K562 (cell line): Measurements from ENCODE around the gene TARBP1. TPM values are rescaled to one million over a fixed set of nuclear protein-coding genes. Genes with fewer than 3 reads are reported as not detected.

Source experiments
- ATAC-seq: fragments of 200-7000 bp; cut with Tn5 transposase; 3 replicates; pipeline ENCODE4 v1.9.1; 2020; ENCODE audit warnings: moderate library complexity
- BruUV-seq: library from RNA; stranded (reverse); fragments of 400-500 nt; replicated peaks from 2 replicates; lab custom pipeline; 2021; lab: Mats Ljungman, UMichigan
- CTCF ChIA-PET: fragments of 300-600 bp; formaldehyde crosslinking; extraction: SDS; loops from one replicate; lab custom pipeline; 2021; ENCODE audit warnings: low intra/inter-chr PET ratio; lab: Yijun Ruan, JAX
- POLR2A ChIA-PET: fragments of 300-600, 350-650 bp; sonication (Branson Sonifier 250); formaldehyde crosslinking; extraction: SDS; loops from one replicate; lab custom pipeline; 2021; ENCODE audit warnings: antibody characterized with exemption, inconsistent platforms; lab: Yijun Ruan, JAX
- DNase-seq, 4 experiments: peaks; one replicate each; pipeline versions ENCODE4 v3.0.0 to v3.0.0-alpha.2; 2011 to 2018; ENCODE audit warnings: low spot score in 3 of 4, mixed read lengths in 3 of 4; ENCODE audit errors: extremely low read depth in 1 of 4
- FAIRE-seq: peaks from 2 replicates; lab custom pipeline; 2011; peaks lifted over from hg19 to GRCh38; lab: Jason Lieb, UNC
- H2AFZ ChIP-seq: 2 replicates; pipeline ENCODE4 v1.6.0; 2011; ENCODE audit warnings: low read depth, low read length, control low read depth, inconsistent platforms
- H3K27ac ChIP-seq: fragments of 200-600 bp; 3 replicates; pipeline ENCODE4 v1.8.0; 2011; ENCODE audit warnings: low read depth, mild to moderate bottlenecking, control low read depth, inconsistent platforms, low read length, moderate library complexity, mixed read lengths; ENCODE audit errors: extremely low read depth
- H3K27me3 ChIP-seq, 2 experiments: fragments of 300-600 bp in 1 of 2; 2 replicates in 1 of 2; 3 replicates in 1 of 2; pipeline versions ENCODE4 v1.6.0 to v1.8.0; 2011; ENCODE audit warnings: inconsistent platforms in 2 of 2, low read length in 2 of 2, mild to moderate bottlenecking in 1 of 2, mixed read lengths in 1 of 2, moderate library complexity in 1 of 2; ENCODE audit not compliant: control insufficient read depth in 2 of 2, insufficient read depth in 2 of 2
- H3K36me3 ChIP-seq: fragments of 300-600 bp; 3 replicates; pipeline ENCODE4 v1.8.0; 2011; ENCODE audit warnings: mild to moderate bottlenecking, low read length, inconsistent platforms; ENCODE audit not compliant: control insufficient read depth, insufficient read depth
- H3K4me1 ChIP-seq, 2 experiments: fragments of 200-600 bp in 1 of 2; replicated peaks in 1 of 2; 2 replicates in 1 of 2; 3 replicates in 1 of 2; pipeline versions ENCODE4 v1.5.1 to v1.8.0; 2011; ENCODE audit warnings: inconsistent platforms in 2 of 2, low read length in 2 of 2, mild to moderate bottlenecking in 1 of 2, mixed read lengths in 1 of 2, moderate library complexity in 1 of 2; ENCODE audit not compliant: control insufficient read depth in 2 of 2, insufficient read depth in 2 of 2
- H3K4me2 ChIP-seq: 2 replicates; pipeline ENCODE4 v1.6.1; 2011; ENCODE audit warnings: low read length, control low read depth, inconsistent platforms, mixed read lengths; ENCODE audit not compliant: insufficient read depth
- H3K4me3 ChIP-seq: fragments of 200-600 bp; sonication (generic), shearing (Covaris generic); 2 replicates; pipeline ENCODE4 v1.5.1; 2016; ENCODE audit warnings: control low read depth, inconsistent platforms
- H3K79me2 ChIP-seq: fragments of 200-600 bp; 3 replicates; pipeline ENCODE4 v1.8.0; 2011; ENCODE audit warnings: low read length, inconsistent platforms; ENCODE audit not compliant: control insufficient read depth, insufficient read depth
- H3K9ac ChIP-seq, 2 experiments: 2 replicates each; pipeline versions ENCODE4 v1.6.0 to v1.6.1; 2011; ENCODE audit warnings: low read depth in 2 of 2, low read length in 2 of 2, control low read depth in 1 of 2, inconsistent platforms in 1 of 2, mild to moderate bottlenecking in 1 of 2, mixed read lengths in 1 of 2; ENCODE audit not compliant: insufficient read depth in 1 of 2
- H3K9me1 ChIP-seq: one replicate; pipeline ENCODE4 v1.6.0; 2011; ENCODE audit warnings: inconsistent platforms, mild to moderate bottlenecking, low read length, moderate library complexity; ENCODE audit not compliant: control insufficient read depth, insufficient read depth
- H3K9me3 ChIP-seq: replicated peaks from 2 replicates; pipeline ENCODE4 v1.5.1; 2011; ENCODE audit warnings: low read depth, low read length, inconsistent platforms; ENCODE audit not compliant: control insufficient read depth, insufficient read depth
- H4K20me1 ChIP-seq: replicated peaks from 2 replicates; pipeline ENCODE4 v1.6.1; 2011; ENCODE audit warnings: low read length, inconsistent platforms, mixed read lengths; ENCODE audit not compliant: control insufficient read depth, insufficient read depth
- ARID1B ChIP-seq: fragments of 450-650 bp; IDR thresholded peaks from 2 replicates; pipeline ENCODE4 v1.6.1; 2016; ENCODE audit warnings: antibody characterized with exemption, mild to moderate bottlenecking, inconsistent platforms
- CBFA2T3 ChIP-seq: fragments of 450-650 bp; IDR thresholded peaks from 2 replicates; pipeline ENCODE4 v1.6.1; 2017
- ETV6 ChIP-seq, 3 experiments: fragments of 150-350 bp in 1 of 3; sonication (generic) in 1 of 3; formaldehyde crosslinking in 1 of 3; IDR thresholded peaks; 2 replicates each; pipeline versions ENCODE4 v1.6.1 to v1.8.0; 2014 to 2022; ENCODE audit warnings: borderline replicate concordance in 2 of 3, low read depth in 2 of 3, antibody characterized with exemption in 1 of 3, low read length in 1 of 3, mild to moderate bottlenecking in 1 of 3, missing genetic modification reagents in 1 of 3
- FOXK2 ChIP-seq, 2 experiments: fragments of 450-650 bp; IDR thresholded peaks in 1 of 2; conservative IDR thresholded peaks in 1 of 2; 2 replicates each; pipeline ENCODE4 v1.6.1; 2016; ENCODE audit warnings: low read depth in 2 of 2, mild to moderate bottlenecking in 1 of 2
- MAFG ChIP-seq: fragments of 450-650 bp; conservative IDR thresholded peaks from 2 replicates; pipeline ENCODE4 v1.6.1; 2016; ENCODE audit warnings: missing genetic modification characterization, missing compliant biosample characterization
- NFE2 ChIP-seq: IDR thresholded peaks from 2 replicates; pipeline ENCODE4 v1.6.1; 2014; ENCODE audit warnings: antibody characterized with exemption, low read depth
- POLR2H ChIP-seq: IDR thresholded peaks from 2 replicates; pipeline ENCODE4 v1.6.1; 2016; ENCODE audit warnings: missing genetic modification characterization, low read depth, mild to moderate bottlenecking, control low read depth, missing compliant biosample characterization, moderate library complexity
- ZBTB8A ChIP-seq: fragments of 450-650 bp; IDR thresholded peaks from 2 replicates; pipeline ENCODE4 v1.6.1; 2018; ENCODE audit warnings: mild to moderate bottlenecking, moderate library complexity; ENCODE audit not compliant: partially characterized antibody
- ZNF239 ChIP-seq: fragments of 250-450 bp; sonication (Bioruptor Pico); IDR thresholded peaks from 2 replicates; pipeline ENCODE4 v1.4.0; 2020; ENCODE audit warnings: mild to moderate bottlenecking
- WGBS: fragments of 100-300 bp; shearing (Covaris generic); methylation state at CpG from one replicate; pipeline ENCODE4 v1.1.6; 2016; ENCODE audit warnings: low coverage, mixed read lengths; ENCODE audit not compliant: insufficient coverage; ENCODE audit errors: missing lambda C conversion rate; 5-methylcytosine and 5-hydroxymethylcytosine counted together
- in situ Hi-C: fragments of 300-500 bp; cut with MboI; formaldehyde crosslinking; loops from 4 replicates; pipeline ENCODE4 v1.15.0; 2018; ENCODE audit warnings: inconsistent platforms, mixed read lengths
- intact Hi-C: fragments of 100-400 bp; cut with micrococcal nuclease; formaldehyde crosslinking; loops from 2 replicates; pipeline ENCODE4 v1.14.2; 2022
- polyA plus RNA-seq, 8 experiments: library from polyadenylated mRNA; depleted of rRNA in 4 of 8; stranded (reverse) in 5 of 8; unstranded in 3 of 8; fragments of >200 nt; fragmentation: Nextera tagmentation in 2 of 8; fragmentation: Illumina TruSeq in 1 of 8; extraction: Ambion mirVana in 2 of 8; extraction: Trizol in 1 of 8; gene quantifications; 2 replicates each; pipeline versions ENCODE4 v1.2.1 to v1.2.3, GENCODE V29; 2011 to 2014; ENCODE audit warnings: inconsistent platforms in 1 of 8, missing spikeins in 1 of 8
- total RNA-seq, 7 experiments: library from RNA; depleted of rRNA in 6 of 7; stranded (reverse); fragments of >200 nt in 6 of 7; fragmentation: Illumina TruSeq in 2 of 7; extraction: Trizol in 2 of 7; gene quantifications; 2 replicates each; pipeline versions ENCODE4 v1.2.1 to v1.2.3, GENCODE V29; 2011 to 2021; ENCODE audit warnings: low replicate concordance in 1 of 7
- TF ChIP-seq, protein P1 (sequence below): sonication (generic); formaldehyde crosslinking; IDR thresholded peaks from 2 replicates; pipeline ENCODE4 v1.8.0; 2023; ENCODE audit warnings: mild to moderate bottlenecking, missing genetic modification reagents

TARBP1 gene
- total and polyA plus RNA-seq, 9 of the 15 experiments (the other 6 are each of a cell fraction or from before 2014, with no cell fraction given): 8.8 to 48.0 (median 22.9) TPM

DNA sequence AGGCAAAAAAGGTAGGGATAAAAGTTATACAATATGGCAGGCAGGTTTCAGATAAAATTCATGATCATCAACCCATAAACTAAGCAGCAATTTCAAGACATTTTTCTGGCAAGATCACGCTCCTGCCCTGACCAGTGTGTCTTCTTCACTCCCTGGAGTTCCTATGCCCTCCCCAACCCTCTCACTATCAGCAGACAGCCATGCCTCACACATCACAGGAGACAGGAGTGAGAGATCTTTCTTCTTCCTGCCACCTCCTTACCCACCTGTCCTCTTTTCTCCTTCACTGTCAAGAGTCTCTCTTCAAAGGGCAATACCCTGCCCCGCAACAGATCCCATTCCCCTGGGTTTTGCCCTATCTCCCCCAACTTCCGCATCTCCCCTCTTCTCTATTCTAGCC is 77.3 kb downstream of the TARBP1 start:
- Histone ChIP-seq H3K27ac (no peak overlapping the region), H3K27me3 (no peaks in the 10 kb centered on the region), H3K9me3 (no peaks in the 10 kb centered on the region), H3K4me2 (no peak overlapping the region), H2AFZ (no peak overlapping the region), H3K9ac (no peak overlapping the region), H3K36me3 (no peaks in the 10 kb centered on the region; the same call in 2 of the 3 replicates), H3K4me1 (peaks cover 0 to under 1% of the 10 kb centered on the region in 2 experiments; a peak in 1 of 5 replicates), H3K9me1 (no peaks in the 10 kb centered on the region), H3K79me2 (no peaks in the 10 kb centered on the region), H4K20me1 (no peaks in the 10 kb centered on the region), H3K4me3 (no peak overlapping the region)
- in situ Hi-C loops (no loop called here), intact Hi-C loops (no loop called here)
- WGBS: 76% methylated on average over 3 of the region's 3 CpGs
- no TSS peak for BruUV-seq
- ATAC-seq (peak; percentile 81), DNase-seq (no peak), FAIRE-seq (no peak)
- TF ChIP-seq CBFA2T3: peak; percentile 13; the same call in 1 of the 2 replicates
- TF ChIP-seq ZNF239 (CRISPR knock-in tag): no peak
- 0 out of 2 replicates have a peak, but pooled peaks have one; percentile 9 for TF ChIP-seq ARID1B
- POLR2A ChIA-PET: no interaction called here
- CTCF ChIA-PET: no interaction called here

- Histone ChIP-seq H3K4me2 (no peak overlapping the region), H3K27ac (no peak overlapping the region), H3K9ac (no peak overlapping the region), H3K9me1 (no peaks in the 10 kb centered on the region), H3K9me3 (no peaks in the 10 kb centered on the region), H4K20me1 (no peaks in the 10 kb centered on the region), H3K4me3 (no peak overlapping the region), H2AFZ (no peak overlapping the region), H3K79me2 (no peaks in the 10 kb centered on the region), H3K27me3 (no peaks in the 10 kb centered on the region), H3K4me1 (no peaks in the 10 kb centered on the region; a peak in 1 of 5 replicates), H3K36me3 (no peaks in the 10 kb centered on the region; the same call in 2 of the 3 replicates)
- ATAC-seq (no peak), FAIRE-seq (no peak), DNase-seq (no peak)
- intact Hi-C loops (no loop called here), in situ Hi-C loops (no loop called here)
- BruUV-seq: no TSS peak
- CTCF ChIA-PET: no interaction called here
- TF ChIP-seq ZBTB8A (no peak), POLR2H (tag) (0 out of 2 replicates have a peak, but pooled peaks have one; percentile 34), NFE2 (peak; percentile 28; the same call in 1 of the 2 replicates), MAFG (tag) (0 out of 2 replicates have a peak, but pooled peaks have one; percentile 43), ETV6 (IDR thresholded peaks at IDR 0.05; ENCODE audit: borderline replicate concordance in 1 of 2, low read depth in 2 of 2, low read length in 1 of 2) (no peak), ETV6 (CRISPR knock-in tag; IDR thresholded peaks at IDR 0.05; ENCODE audit: borderline replicate concordance) (no peak), FOXK2 (conservative IDR thresholded peaks at IDR 0.05 in 1 of 2, IDR thresholded peaks at IDR 0.05 in 1 of 2; ENCODE audit: low read depth in 2 of 2) (peak in 1 of 2 experiments; percentile 38; a peak in 3 of 4 replicates)
- TF ChIP-seq, protein P1, sequence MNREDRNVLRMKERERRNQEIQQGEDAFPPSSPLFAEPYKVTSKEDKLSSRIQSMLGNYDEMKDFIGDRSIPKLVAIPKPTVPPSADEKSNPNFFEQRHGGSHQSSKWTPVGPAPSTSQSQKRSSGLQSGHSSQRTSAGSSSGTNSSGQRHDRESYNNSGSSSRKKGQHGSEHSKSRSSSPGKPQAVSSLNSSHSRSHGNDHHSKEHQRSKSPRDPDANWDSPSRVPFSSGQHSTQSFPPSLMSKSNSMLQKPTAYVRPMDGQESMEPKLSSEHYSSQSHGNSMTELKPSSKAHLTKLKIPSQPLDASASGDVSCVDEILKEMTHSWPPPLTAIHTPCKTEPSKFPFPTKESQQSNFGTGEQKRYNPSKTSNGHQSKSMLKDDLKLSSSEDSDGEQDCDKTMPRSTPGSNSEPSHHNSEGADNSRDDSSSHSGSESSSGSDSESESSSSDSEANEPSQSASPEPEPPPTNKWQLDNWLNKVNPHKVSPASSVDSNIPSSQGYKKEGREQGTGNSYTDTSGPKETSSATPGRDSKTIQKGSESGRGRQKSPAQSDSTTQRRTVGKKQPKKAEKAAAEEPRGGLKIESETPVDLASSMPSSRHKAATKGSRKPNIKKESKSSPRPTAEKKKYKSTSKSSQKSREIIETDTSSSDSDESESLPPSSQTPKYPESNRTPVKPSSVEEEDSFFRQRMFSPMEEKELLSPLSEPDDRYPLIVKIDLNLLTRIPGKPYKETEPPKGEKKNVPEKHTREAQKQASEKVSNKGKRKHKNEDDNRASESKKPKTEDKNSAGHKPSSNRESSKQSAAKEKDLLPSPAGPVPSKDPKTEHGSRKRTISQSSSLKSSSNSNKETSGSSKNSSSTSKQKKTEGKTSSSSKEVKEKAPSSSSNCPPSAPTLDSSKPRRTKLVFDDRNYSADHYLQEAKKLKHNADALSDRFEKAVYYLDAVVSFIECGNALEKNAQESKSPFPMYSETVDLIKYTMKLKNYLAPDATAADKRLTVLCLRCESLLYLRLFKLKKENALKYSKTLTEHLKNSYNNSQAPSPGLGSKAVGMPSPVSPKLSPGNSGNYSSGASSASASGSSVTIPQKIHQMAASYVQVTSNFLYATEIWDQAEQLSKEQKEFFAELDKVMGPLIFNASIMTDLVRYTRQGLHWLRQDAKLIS (CRISPR knock-in tag): no peak
- POLR2A ChIA-PET: interaction anchor here (1.0 kb wide), 1 partner anchor 56 kb away, joined by 4 read pairs; no protein-coding TSS in a partner anchor
These were observed 78.2 kb downstream of the TARBP1 start for GRCh38 chr1:234400773-234401172.
